Upper lobe of left lung (tissue), 6 donors: ENCODE data around the gene RNF180. TPM values are rescaled to one million over a fixed set of nuclear protein-coding genes. Genes with fewer than 3 reads are reported as not detected.

Experiments used
- ATAC-seq, 2 donors: fragments of 200-7000 bp; cut with Tn5 transposase; one replicate each; pipeline ENCODE4 v1.9.1; 2022; ENCODE audit warnings: mild to moderate bottlenecking in 2 of 2, moderate library complexity in 2 of 2; ENCODE audit not compliant: low FRiP score in 2 of 2
- DNase-seq, 2 donors: peaks; one replicate each; pipeline ENCODE4 v3.0.0-alpha.2; 2019 to 2020
- H3K27ac ChIP-seq, 4 donors: fragments of 200-600 bp; sonication (generic); one replicate each; pipeline ENCODE4 v1.5.1; 2016 to 2019
- H3K27me3 ChIP-seq, 4 donors: fragments of 200-600 bp; sonication (generic); one replicate each; pipeline ENCODE4 v1.5.1; 2017 to 2019
- H3K36me3 ChIP-seq, 4 donors: fragments of 200-600 bp; sonication (generic); one replicate each; pipeline ENCODE4 v1.5.1; 2016 to 2019
- H3K4me1 ChIP-seq, 4 donors: fragments of 200-600 bp; sonication (generic); one replicate each; pipeline ENCODE4 v1.5.1; 2018 to 2019
- H3K4me3 ChIP-seq, 4 donors: fragments of 200-600 bp; sonication (generic); one replicate each; pipeline ENCODE4 v1.5.1; 2017 to 2019; ENCODE audit warnings: mild to moderate bottlenecking in 2 of 4, moderate library complexity in 1 of 4
- H3K9me3 ChIP-seq, 4 donors: fragments of 200-600 bp; sonication (generic); one replicate each; pipeline ENCODE4 v1.5.1; 2018 to 2019
- CTCF ChIP-seq, 6 experiments: fragments of 450-650 bp in 4 of 6; fragments of 200-600 bp in 2 of 6; sonication (generic) in 2 of 6; IDR thresholded peaks; one replicate each; pipeline ENCODE4 v1.5.1; 2016 to 2019; ENCODE audit warnings: antibody characterized with exemption in 6 of 6
- EP300 ChIP-seq, 4 donors: sonication (generic); formaldehyde crosslinking; IDR thresholded peaks; one replicate each; pipeline ENCODE4 v1.5.1; 2017; ENCODE audit warnings: antibody characterized with exemption in 4 of 4, control low read depth in 2 of 4
- POLR2A ChIP-seq, 4 donors: fragments of 450-650 bp; IDR thresholded peaks; one replicate each; pipeline ENCODE4 v1.5.1; 2016 to 2017; ENCODE audit warnings: antibody characterized with exemption in 4 of 4, mild to moderate bottlenecking in 2 of 4
- POLR2AphosphoS5 ChIP-seq, 2 donors: sonication (generic); formaldehyde crosslinking; IDR thresholded peaks; one replicate each; pipeline ENCODE4 v1.5.1; 2017; ENCODE audit warnings: antibody characterized with exemption in 2 of 2
- WGBS, 2 donors: methylation state at CpG; one replicate each; pipeline ENCODE4 v1.1.5; 2017 to 2018; 5-methylcytosine and 5-hydroxymethylcytosine counted together
- total RNA-seq, 6 donors: library from RNA; depleted of rRNA in 4 of 6; stranded (reverse); fragments of >200 nt in 4 of 6; gene quantifications; one replicate each; pipeline versions ENCODE4 v1.1.0 to v1.2.1, GENCODE V29; 2016 to 2021
- donor health status: DM: no; HTN: no; CAD: no; lungs with moderate emphysema.
- donor health status: DM: no; HTN: yes; CAD: no; lungs with severe emphysema.

RNF180 gene
- total RNA-seq, 6 donors from 2014 or later, result 5.0 to 17.4 (median 9.7) TPM

- WGBS, 2 donors, result 94 to 96% methylated on average over 1 of the region's 1 CpG
Measured at GRCh38 chr5:64183956-64184355, 18.3 kb downstream of the RNF180 start.

GRCh38 chr5:64184832-64185231 lies 19.2 kb downstream of the RNF180 start:
- no peak for TF ChIP-seq POLR2AphosphoS5 (IDR thresholded peaks at IDR 0.05)
- TF ChIP-seq EP300 (IDR thresholded peaks at IDR 0.05), result no peak
- TF ChIP-seq CTCF (IDR thresholded peaks at IDR 0.05), result no peak
- no peak for TF ChIP-seq POLR2A (IDR thresholded peaks at IDR 0.05)
- no peak for DNase-seq
- Histone ChIP-seq H3K27ac (no peak overlapping the region), H3K4me1 (no peaks in the 10 kb centered on the region), H3K36me3 (no peaks in the 10 kb centered on the region), H3K4me3 (no peak overlapping the region), H3K27me3 (no peaks in the 10 kb centered on the region), H3K9me3 (no peaks in the 10 kb centered on the region)
- no peak for ATAC-seq
- 87 to 88% methylated on average over 1 of the region's 1 CpG for WGBS, 2 donors

More at GRCh38 chr5:64183956-64184355, 18.3 kb downstream of the RNF180 start:
- Histone ChIP-seq H3K4me3 (no peak overlapping the region), H3K4me1 (no peaks in the 10 kb centered on the region), H3K27me3 (no peaks in the 10 kb centered on the region), H3K27ac (no peak overlapping the region), H3K9me3 (no peaks in the 10 kb centered on the region), H3K36me3 (no peaks in the 10 kb centered on the region)
- ATAC-seq (no peak), DNase-seq (no peak)
- TF ChIP-seq POLR2A (IDR thresholded peaks at IDR 0.05) (no peak), CTCF (IDR thresholded peaks at IDR 0.05) (no peak), POLR2AphosphoS5 (IDR thresholded peaks at IDR 0.05) (no peak), EP300 (IDR thresholded peaks at IDR 0.05) (no peak)

- no peak for TF ChIP-seq EP300 (IDR thresholded peaks at IDR 0.05)
- no peak for TF ChIP-seq POLR2AphosphoS5 (IDR thresholded peaks at IDR 0.05)
- TF ChIP-seq POLR2A (IDR thresholded peaks at IDR 0.05), result no peak
- TF ChIP-seq CTCF (IDR thresholded peaks at IDR 0.05), result no peak
- no peaks in the 10 kb centered on the region for H3K27me3 ChIP-seq
- no peaks in the 10 kb centered on the region for H3K36me3 ChIP-seq
- H3K4me1 ChIP-seq, result peaks cover 0 to 4% (median 0%) of the 10 kb centered on the region in 4 donors
- no peak for DNase-seq
- H3K9me3 ChIP-seq, result no peaks in the 10 kb centered on the region
- H3K27ac ChIP-seq, result no peak overlapping the region
- H3K4me3 ChIP-seq, result no peak overlapping the region
- no peak for ATAC-seq
- WGBS, 2 donors, result 89 to 96% methylated on average over 1 of the region's 1 CpG
Measured at GRCh38 chr5:64188776-64189175, 23.1 kb downstream of the RNF180 start.

GRCh38 chr5:64190562-64191306 lies 25.1 kb downstream of the RNF180 start:
- Histone ChIP-seq H3K9me3 (no peaks in the 10 kb centered on the region), H3K27ac (no peak overlapping the region), H3K27me3 (no peaks in the 10 kb centered on the region), H3K4me1 (peaks cover 0 to 4% (median 0%) of the 10 kb centered on the region in 4 donors), H3K4me3 (no peak overlapping the region), H3K36me3 (no peaks in the 10 kb centered on the region)
- DNase-seq (no peak), ATAC-seq (no peak)
- 42 to 55% methylated on average over 2 of the region's 2 CpGs for WGBS, 2 donors
- TF ChIP-seq EP300 (IDR thresholded peaks at IDR 0.05) (no peak), POLR2A (IDR thresholded peaks at IDR 0.05) (no peak), CTCF (IDR thresholded peaks at IDR 0.05) (no peak), POLR2AphosphoS5 (IDR thresholded peaks at IDR 0.05) (no peak)

- peaks cover 0 to 3% (median 0%) of the 10 kb centered on the region in 4 donors for H3K4me1 ChIP-seq
- WGBS, 2 donors, result 89 to 96% methylated on average over 3 of the region's 3 CpGs
- DNase-seq (no peak), ATAC-seq (no peak)
- H3K9me3 ChIP-seq, result no peaks in the 10 kb centered on the region
- H3K4me3 ChIP-seq, result no peak overlapping the region
- no peak overlapping the region for H3K27ac ChIP-seq
- no peaks in the 10 kb centered on the region for H3K36me3 ChIP-seq
- TF ChIP-seq POLR2A (IDR thresholded peaks at IDR 0.05), result no peak
- no peak for TF ChIP-seq EP300 (IDR thresholded peaks at IDR 0.05)
- TF ChIP-seq CTCF (IDR thresholded peaks at IDR 0.05), result no peak
- no peak for TF ChIP-seq POLR2AphosphoS5 (IDR thresholded peaks at IDR 0.05)
- H3K27me3 ChIP-seq, result no peaks in the 10 kb centered on the region
Measured at GRCh38 chr5:64195981-64196380, 30.3 kb downstream of the RNF180 start.
